ENCODE measurements around the gene CTSF. TPM values are rescaled to one million over a fixed set of nuclear protein-coding genes. Genes with fewer than 3 reads are reported as not detected.

CTSF gene
- total RNA-seq (100 to 1,000 TPM in 8 of 9 donors, 10 to 100 TPM in 1; 57.4 to 264 (median 181) TPM), polyA plus RNA-seq (10 to 100 TPM; 37.0 to 54.6 (median 44.4) TPM)
- long read RNA-seq, donor 1, transcript CTSF-201 (13 exons, 2,035 nt), result major isoform, 31 of 58 reads
- long read RNA-seq, donor 1, partial matches to known transcripts, result 27 of 58 reads
- long read RNA-seq, donor 1, other reads (novel, unspliced or antisense), result 0 of 58 reads
- long read RNA-seq, donor 2, transcript CTSF-201 (13 exons, 2,035 nt), result major isoform, 18 of 54 reads
- long read RNA-seq, donor 2, partial matches to known transcripts, result 36 of 54 reads
- long read RNA-seq, donor 2, other reads (novel, unspliced or antisense), result 0 of 54 reads
- long read RNA-seq, donor 3, transcript CTSF-201 (13 exons, 2,035 nt), result major isoform, 31 of 31 reads
- long read RNA-seq, donor 3, partial matches to known transcripts, result 0 of 31 reads
- long read RNA-seq, donor 3, other reads (novel, unspliced or antisense), result 0 of 31 reads
- long read RNA-seq, donor 4, transcript CTSF-201 (13 exons, 2,035 nt), result major isoform, 181 of 203 reads
- long read RNA-seq, donor 4, partial matches to known transcripts, result 12 of 203 reads
- long read RNA-seq, donor 4, other reads (novel, unspliced or antisense), result 10 of 203 reads
- long read RNA-seq, donor 5, transcript CTSF-201 (13 exons, 2,035 nt), result major isoform, 667 of 844 reads
- long read RNA-seq, donor 5, transcript CTSF-205 (10 exons, 1,856 nt), result minor isoform, 20 of 844 reads
- long read RNA-seq, donor 5, partial matches to known transcripts, result 64 of 844 reads
- long read RNA-seq, donor 5, other reads (novel, unspliced or antisense), result 93 of 844 reads
- long read RNA-seq, donor 6, transcript CTSF-201 (13 exons, 2,035 nt), result major isoform, 45 of 66 reads
- long read RNA-seq, donor 6, partial matches to known transcripts, result 15 of 66 reads
- long read RNA-seq, donor 6, other reads (novel, unspliced or antisense), result 6 of 66 reads
- long read RNA-seq, donor 7, transcript CTSF-201 (13 exons, 2,035 nt), result major isoform, 16 of 49 reads
- long read RNA-seq, donor 7, partial matches to known transcripts, result 33 of 49 reads
- long read RNA-seq, donor 7, other reads (novel, unspliced or antisense), result 0 of 49 reads
- long read RNA-seq, donor 8, transcript CTSF-201 (13 exons, 2,035 nt), result major isoform, 39 of 71 reads
- long read RNA-seq, donor 8, partial matches to known transcripts, result 31 of 71 reads
- long read RNA-seq, donor 8, other reads (novel, unspliced or antisense), result 0 of 71 reads
- long read RNA-seq, donor 9, transcript CTSF-201 (13 exons, 2,035 nt), result major isoform, 22 of 23 reads
- long read RNA-seq, donor 9, partial matches to known transcripts, result 0 of 23 reads
- long read RNA-seq, donor 9, other reads (novel, unspliced or antisense), result 0 of 23 reads
- long read RNA-seq, donor 10, transcript CTSF-201 (13 exons, 2,035 nt), result major isoform, 13 of 39 reads
- long read RNA-seq, donor 10, partial matches to known transcripts, result 26 of 39 reads
- long read RNA-seq, donor 10, other reads (novel, unspliced or antisense), result 0 of 39 reads

GRCh38 chr11:66568124-66568916, at the start of gene CTSF:
CTSF (minus strand) TSS chr11:66568606; CDS start chr11:66568486, 120 bp downstream.
- H3K27ac ChIP-seq, result peak within 1 kb of the TSS in 2 of 5 donors; percentile 15 to 42
- H3K27me3 ChIP-seq, result no peaks in the 10 kb centered on the region
- TF ChIP-seq POLR2A (IDR thresholded peaks at IDR 0.05) (peak in 1 of 2 donors; percentile 59), CTCF (IDR thresholded peaks at IDR 0.05) (no peak)
- H3K9me3 ChIP-seq (replicated peaks in 1 of 3), result no peaks in the 10 kb centered on the region
- peaks cover 14 to 15% of the 10 kb centered on the region in 2 donors for H3K4me1 ChIP-seq (replicated peaks in 1 of 2)
- DNase-seq, result peak; percentile 89 to 94 (median 92)
- peak within 1 kb of the TSS in 3 of 4 donors; percentile 25 to 66 (median 62) for H3K4me3 ChIP-seq
- H3K36me3 ChIP-seq (replicated peaks in 1 of 2), result peaks cover 0 to 8% of the 10 kb centered on the region in 2 donors
- intact Hi-C loops (cut with DNase I), result no loop called here
- WGBS, 4 donors, result 3 to 17% (median 4%) methylated on average over 7 to 77 of the region's 77 CpGs

GRCh38 chr11:66617155-66617834, 48.9 kb upstream of the CTSF start:
- intact Hi-C loops (cut with DNase I), result no loop called here
- Histone ChIP-seq H3K4me1 (replicated peaks in 1 of 2) (peaks cover 12 to 47% of the 10 kb centered on the region in 2 donors), H3K36me3 (replicated peaks in 1 of 2) (no peaks in the 10 kb centered on the region), H3K27ac (peak overlapping the region; percentile 94 to 98 (median 97)), H3K9me3 (replicated peaks in 1 of 3) (no peaks in the 10 kb centered on the region), H3K4me3 (peak overlapping the region; percentile 57 to 98 (median 82)), H3K27me3 (no peaks in the 10 kb centered on the region)
- DNase-seq, result peak in 6 of 7 donors; percentile 76 to 88 (median 82)
- no peak for TF ChIP-seq CTCF (IDR thresholded peaks at IDR 0.05)
- no peak for TF ChIP-seq POLR2A (IDR thresholded peaks at IDR 0.05)
- 0 to 1% (median 0%) methylated on average over 13 to 38 of the region's 38 CpGs for WGBS, 4 donors

GRCh38 chr11:66616379-66617154, 48.2 kb upstream of the CTSF start, which contains the start of gene RBM14:
RBM14 (plus strand) TSS chr11:66616630; CDS start chr11:66616721, 91 bp downstream.
- Histone ChIP-seq H3K4me3 (peak within 1 kb of the TSS; percentile 57 to 98 (median 82)), H3K4me1 (replicated peaks in 1 of 2) (peaks cover 12 to 41% of the 10 kb centered on the region in 2 donors), H3K27me3 (no peaks in the 10 kb centered on the region), H3K27ac (peak within 1 kb of the TSS; percentile 94 to 98 (median 97)), H3K36me3 (replicated peaks in 1 of 2) (no peaks in the 10 kb centered on the region), H3K9me3 (replicated peaks in 1 of 3) (no peaks in the 10 kb centered on the region)
- peak; percentile 99 to 100 (median 99) for DNase-seq
- TF ChIP-seq CTCF (IDR thresholded peaks at IDR 0.05), result no peak
- TF ChIP-seq POLR2A (IDR thresholded peaks at IDR 0.05), result peak; percentile 98 to 99
- WGBS, 4 donors, result 0 to 1% (median 1%) methylated on average over 11 to 90 of the region's 90 CpGs
- intact Hi-C loops (cut with DNase I), result no loop called here
